DOHH2 (cell line): ENCODE measurements around the gene EVL.

ENCODE experiments used
- H3F3A ChIP-seq: fragments of 200-600 bp; sonication (generic), shearing (Covaris generic); 2 replicates; pipeline ENCODE4 v1.6.0; 2016; ENCODE audit warnings: antibody characterized with exemption, mild to moderate bottlenecking; ENCODE audit not compliant: control insufficient read depth, insufficient read depth
- H3K27ac ChIP-seq: fragments of 200-600 bp; sonication (generic); 2 replicates; pipeline ENCODE4 v1.5.1; 2014; ENCODE audit warnings: low read depth, mild to moderate bottlenecking, low read length, moderate library complexity
- H3K27me3 ChIP-seq: fragments of 200-600 bp; sonication (generic); 2 replicates; pipeline ENCODE4 v1.6.1; 2014; ENCODE audit warnings: mild to moderate bottlenecking, low read length, mixed read lengths; ENCODE audit not compliant: control insufficient read depth
- H3K36me3 ChIP-seq: fragments of 200-600 bp; sonication (generic); 2 replicates; pipeline ENCODE4 v1.6.1; 2014; ENCODE audit warnings: mild to moderate bottlenecking, low read length, moderate library complexity, mixed read lengths; ENCODE audit not compliant: control insufficient read depth
- H3K4me1 ChIP-seq: fragments of 200-600 bp; sonication (generic); 2 replicates; pipeline ENCODE4 v1.6.1; 2014; ENCODE audit warnings: mild to moderate bottlenecking, low read length, mixed read lengths; ENCODE audit not compliant: control insufficient read depth
- H3K4me2 ChIP-seq: fragments of 200-600 bp; sonication (generic); 2 replicates; pipeline ENCODE4 v1.6.0; 2014; ENCODE audit warnings: mild to moderate bottlenecking, low read length, moderate library complexity
- H3K4me3 ChIP-seq: fragments of 200-600 bp; sonication (generic); 2 replicates; pipeline ENCODE4 v1.5.1; 2014; ENCODE audit warnings: mild to moderate bottlenecking, low read length, mixed read lengths
- H3K79me2 ChIP-seq: fragments of 200-600 bp; sonication (generic); 2 replicates; pipeline ENCODE4 v1.6.1; 2014; ENCODE audit warnings: mild to moderate bottlenecking, low read length, mixed read lengths; ENCODE audit not compliant: control insufficient read depth
- H3K9me2 ChIP-seq: fragments of 200-600 bp; sonication (generic); replicated peaks from 2 replicates; pipeline ENCODE4 v1.6.1; 2014; ENCODE audit warnings: mild to moderate bottlenecking, low read length, mixed read lengths; ENCODE audit not compliant: control insufficient read depth
- H3K9me3 ChIP-seq: fragments of 200-600 bp; sonication (generic); 2 replicates; pipeline ENCODE4 v1.6.1; 2014; ENCODE audit warnings: antibody characterized with exemption, low read length, mixed read lengths; ENCODE audit not compliant: control insufficient read depth, insufficient read depth
- H4K20me1 ChIP-seq: fragments of 200-600 bp; sonication (generic); 2 replicates; pipeline ENCODE4 v1.6.0; 2014; ENCODE audit warnings: low read depth, mild to moderate bottlenecking, antibody characterized with exemption, low read length, moderate library complexity; ENCODE audit not compliant: control insufficient read depth, insufficient read depth
- CTCF ChIP-seq: fragments of 200-600 bp; sonication (generic); IDR thresholded peaks from one replicate; pipeline ENCODE4 v1.5.1; 2014; ENCODE audit warnings: antibody characterized with exemption, mild to moderate bottlenecking, low read depth, low read length; ENCODE audit not compliant: poor library complexity, severe bottlenecking
- EZH2phosphoT487 ChIP-seq: fragments of 200-600 bp; sonication (generic); IDR thresholded peaks from 2 replicates; pipeline ENCODE4 v1.6.1; 2017; ENCODE audit warnings: borderline replicate concordance, mild to moderate bottlenecking, antibody characterized with exemption, low read length, moderate library complexity, mixed read lengths

The EVL gene

GRCh38 chr14:100047600-100047999 is 17.6 kb upstream of the EVL start:
- no peaks in the 10 kb centered on the region for H4K20me1 ChIP-seq
- H3K9me3 ChIP-seq = no peaks in the 10 kb centered on the region
- no peak overlapping the region for H3K27ac ChIP-seq
- no peak overlapping the region for H3K4me3 ChIP-seq
- no peak overlapping the region for H3K4me2 ChIP-seq
- no peaks in the 10 kb centered on the region for H3K36me3 ChIP-seq
- H3K4me1 ChIP-seq = no peaks in the 10 kb centered on the region
- H3K9me2 ChIP-seq = no peaks in the 10 kb centered on the region
- H3K27me3 ChIP-seq = no peaks in the 10 kb centered on the region
- TF ChIP-seq CTCF (no peak), EZH2phosphoT487 (no peak)
- H3K79me2 ChIP-seq = no peaks in the 10 kb centered on the region
- H3F3A ChIP-seq = no peaks in the 10 kb centered on the region

GRCh38 chr14:100048786-100049185 is 16.4 kb upstream of the EVL start:
- Histone ChIP-seq H3K27ac (no peak overlapping the region), H3K4me2 (no peak overlapping the region), H3K4me1 (no peaks in the 10 kb centered on the region), H3F3A (no peaks in the 10 kb centered on the region), H3K36me3 (no peaks in the 10 kb centered on the region), H3K9me3 (no peaks in the 10 kb centered on the region), H4K20me1 (no peaks in the 10 kb centered on the region), H3K9me2 (no peaks in the 10 kb centered on the region), H3K79me2 (no peaks in the 10 kb centered on the region), H3K27me3 (0 out of 2 replicates have a peak, but pooled peaks cover 2% of the 10 kb centered on the region), H3K4me3 (no peak overlapping the region)
- no peak for TF ChIP-seq EZH2phosphoT487
- no peak for TF ChIP-seq CTCF

- no peaks in the 10 kb centered on the region for H3K79me2 ChIP-seq
- no peak overlapping the region for H3K4me3 ChIP-seq
- 0 out of 2 replicates have a peak, but pooled peaks cover 2% of the 10 kb centered on the region for H3K27me3 ChIP-seq
- H3F3A ChIP-seq = no peaks in the 10 kb centered on the region
- H4K20me1 ChIP-seq = no peaks in the 10 kb centered on the region
- H3K9me2 ChIP-seq = no peaks in the 10 kb centered on the region
- H3K4me2 ChIP-seq = no peak overlapping the region
- H3K27ac ChIP-seq = no peak overlapping the region
- H3K4me1 ChIP-seq = no peaks in the 10 kb centered on the region
- no peak for TF ChIP-seq CTCF
- no peak for TF ChIP-seq EZH2phosphoT487
- H3K36me3 ChIP-seq = no peaks in the 10 kb centered on the region
- no peaks in the 10 kb centered on the region for H3K9me3 ChIP-seq
Measured at GRCh38 chr14:100049220-100049619, 16.0 kb upstream of the EVL start.
